ENCODE results near the gene TTBK1.

GRCh38 chr6:43196337-43196736 is 46.9 kb upstream of the TTBK1 start:
- TF ChIP-seq, protein P1, sequence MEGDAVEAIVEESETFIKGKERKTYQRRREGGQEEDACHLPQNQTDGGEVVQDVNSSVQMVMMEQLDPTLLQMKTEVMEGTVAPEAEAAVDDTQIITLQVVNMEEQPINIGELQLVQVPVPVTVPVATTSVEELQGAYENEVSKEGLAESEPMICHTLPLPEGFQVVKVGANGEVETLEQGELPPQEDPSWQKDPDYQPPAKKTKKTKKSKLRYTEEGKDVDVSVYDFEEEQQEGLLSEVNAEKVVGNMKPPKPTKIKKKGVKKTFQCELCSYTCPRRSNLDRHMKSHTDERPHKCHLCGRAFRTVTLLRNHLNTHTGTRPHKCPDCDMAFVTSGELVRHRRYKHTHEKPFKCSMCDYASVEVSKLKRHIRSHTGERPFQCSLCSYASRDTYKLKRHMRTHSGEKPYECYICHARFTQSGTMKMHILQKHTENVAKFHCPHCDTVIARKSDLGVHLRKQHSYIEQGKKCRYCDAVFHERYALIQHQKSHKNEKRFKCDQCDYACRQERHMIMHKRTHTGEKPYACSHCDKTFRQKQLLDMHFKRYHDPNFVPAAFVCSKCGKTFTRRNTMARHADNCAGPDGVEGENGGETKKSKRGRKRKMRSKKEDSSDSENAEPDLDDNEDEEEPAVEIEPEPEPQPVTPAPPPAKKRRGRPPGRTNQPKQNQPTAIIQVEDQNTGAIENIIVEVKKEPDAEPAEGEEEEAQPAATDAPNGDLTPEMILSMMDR (IDR thresholded peaks at IDR 0.05) = no peak
- TF ChIP-seq POLR2A (IDR thresholded peaks at IDR 0.05) = no peak
